Astrocyte of the cerebellum (primary cell): ENCODE measurements around the gene RIF1.
"Not testable (repeated sequence)": the region's sequence is repeated elsewhere in the genome, so short reads cannot be mapped to it uniquely, and the experiment has no call there.

ENCODE experiments used
- DNase-seq: peaks from one replicate; pipeline ENCODE4 v3.0.0-alpha.2; 2011; ENCODE audit warnings: low read depth
- H3K4me3 ChIP-seq: 2 replicates; pipeline ENCODE4 v1.5.1; 2011; ENCODE audit warnings: mild to moderate bottlenecking, low read depth, low read length, moderate library complexity
- in situ Hi-C: cut with HindIII; loops from 2 replicates; pipeline ENCODE4 v1.10.0; 2017; ENCODE audit warnings: low sequenced_read_pairs
- TF ChIP-seq, protein P1 (sequence below): IDR thresholded peaks from 2 replicates; pipeline ENCODE4 v1.5.1; 2012; ENCODE audit warnings: low read length, low read depth, moderate library complexity, mild to moderate bottlenecking; ENCODE audit errors: missing control alignments

The RIF1 gene

DNA sequence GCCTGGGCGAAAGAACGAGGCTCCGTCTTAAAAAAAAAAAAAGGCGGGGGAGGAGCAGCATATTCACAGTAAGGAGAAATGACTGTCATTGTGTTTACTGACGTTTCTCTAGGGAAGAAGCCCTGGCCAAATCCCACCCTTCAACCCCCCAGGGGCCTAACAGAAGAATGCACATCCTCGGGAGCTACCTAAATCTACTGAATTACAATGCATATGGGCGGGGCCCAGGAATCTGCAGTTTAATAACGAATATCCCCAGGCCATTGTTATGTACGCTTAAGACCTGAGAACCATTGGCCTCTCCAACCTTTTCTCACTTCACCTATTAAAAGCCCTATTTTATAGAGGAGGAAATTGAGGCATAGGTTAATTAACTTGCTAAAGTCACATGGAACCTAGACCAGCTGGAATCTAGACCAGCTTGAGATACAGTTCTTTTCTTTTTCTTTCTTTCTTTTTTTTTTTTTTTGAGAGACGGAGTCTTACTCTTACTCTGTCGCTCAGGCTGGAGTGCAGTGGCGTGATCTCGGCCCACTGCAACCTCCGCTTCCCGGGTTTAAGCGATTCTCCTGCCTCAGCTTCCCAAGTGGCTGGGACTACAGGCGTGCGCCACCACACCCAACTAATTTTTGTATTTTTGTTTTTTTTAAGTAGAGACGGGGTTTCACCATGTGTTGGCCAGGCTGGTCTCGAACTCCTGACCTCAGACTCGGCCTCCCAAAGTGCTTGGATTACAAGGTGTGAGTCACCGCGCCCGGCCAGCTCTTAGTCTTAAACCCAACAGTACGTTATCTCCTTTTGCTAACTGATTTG is 708 bp upstream of the RIF1 start:
- H3K4me3 ChIP-seq: peak overlapping the region; percentile 75
- TF ChIP-seq, protein P1, sequence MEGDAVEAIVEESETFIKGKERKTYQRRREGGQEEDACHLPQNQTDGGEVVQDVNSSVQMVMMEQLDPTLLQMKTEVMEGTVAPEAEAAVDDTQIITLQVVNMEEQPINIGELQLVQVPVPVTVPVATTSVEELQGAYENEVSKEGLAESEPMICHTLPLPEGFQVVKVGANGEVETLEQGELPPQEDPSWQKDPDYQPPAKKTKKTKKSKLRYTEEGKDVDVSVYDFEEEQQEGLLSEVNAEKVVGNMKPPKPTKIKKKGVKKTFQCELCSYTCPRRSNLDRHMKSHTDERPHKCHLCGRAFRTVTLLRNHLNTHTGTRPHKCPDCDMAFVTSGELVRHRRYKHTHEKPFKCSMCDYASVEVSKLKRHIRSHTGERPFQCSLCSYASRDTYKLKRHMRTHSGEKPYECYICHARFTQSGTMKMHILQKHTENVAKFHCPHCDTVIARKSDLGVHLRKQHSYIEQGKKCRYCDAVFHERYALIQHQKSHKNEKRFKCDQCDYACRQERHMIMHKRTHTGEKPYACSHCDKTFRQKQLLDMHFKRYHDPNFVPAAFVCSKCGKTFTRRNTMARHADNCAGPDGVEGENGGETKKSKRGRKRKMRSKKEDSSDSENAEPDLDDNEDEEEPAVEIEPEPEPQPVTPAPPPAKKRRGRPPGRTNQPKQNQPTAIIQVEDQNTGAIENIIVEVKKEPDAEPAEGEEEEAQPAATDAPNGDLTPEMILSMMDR: no peak
- no peak for DNase-seq
- in situ Hi-C loops: no loop called here

- peak overlapping the region; percentile 75 for H3K4me3 ChIP-seq
- in situ Hi-C loops: no loop called here
- TF ChIP-seq, protein P1: no peak
- DNase-seq: no peak
Measured at GRCh38 chr2:151410485-151410834, 758 bp downstream of the RIF1 start.

GRCh38 chr2:151417650-151418049 is 7.9 kb downstream of the RIF1 start:
- in situ Hi-C loops: no loop called here
- TF ChIP-seq, protein P1: no peak
- no peak for DNase-seq
- no peak overlapping the region for H3K4me3 ChIP-seq

DNA sequence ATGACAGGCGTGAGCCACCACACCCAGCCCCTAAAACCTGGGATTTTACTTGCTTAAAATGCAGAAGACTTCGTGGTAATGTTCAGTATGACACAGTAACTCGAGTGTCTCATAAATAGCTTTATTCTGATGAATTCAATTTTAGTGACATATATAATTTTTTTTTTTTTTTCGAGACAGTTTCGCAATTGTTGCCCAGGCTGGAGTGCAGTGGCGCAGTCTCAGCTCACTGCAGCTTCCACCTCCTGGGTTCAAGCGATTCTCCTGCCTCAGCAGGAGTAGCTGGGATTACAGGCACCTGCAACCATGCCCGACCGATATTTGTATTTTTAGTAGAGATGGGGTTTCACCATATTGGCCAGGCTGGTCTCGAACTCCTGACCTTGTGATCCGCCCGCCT is 12.0 kb downstream of the RIF1 start:
- in situ Hi-C loops, DNase-seq, H3K4me3 ChIP-seq: not testable (repeated sequence)

DNA sequence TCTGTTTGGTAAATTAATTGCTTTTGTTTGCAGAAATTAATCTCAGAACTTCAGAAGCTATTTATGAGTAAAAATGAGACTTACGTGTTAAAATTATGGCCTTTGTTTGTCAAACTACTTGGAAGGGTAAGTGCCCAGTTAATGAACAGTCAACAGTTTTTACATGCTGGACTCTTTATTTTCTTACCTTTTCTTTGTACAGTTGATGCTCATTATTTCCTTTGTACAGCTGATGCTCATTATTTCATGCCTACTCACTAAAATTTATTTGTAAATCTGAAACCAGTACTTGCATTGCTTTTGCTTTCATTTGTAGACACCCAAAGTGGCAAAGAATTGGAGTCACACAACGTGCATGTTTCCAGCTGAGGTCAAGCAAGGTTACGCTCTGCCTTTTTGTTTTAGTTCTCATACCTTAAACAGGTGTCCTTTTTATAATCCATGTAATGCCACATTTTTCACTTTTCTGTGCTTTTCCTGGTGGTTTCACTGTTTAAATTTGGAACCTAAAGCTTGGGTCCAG is 13.3 kb downstream of the RIF1 start:
- no peak overlapping the region for H3K4me3 ChIP-seq
- DNase-seq: no peak
- in situ Hi-C loops: no loop called here
- TF ChIP-seq, protein P1: no peak

DNA sequence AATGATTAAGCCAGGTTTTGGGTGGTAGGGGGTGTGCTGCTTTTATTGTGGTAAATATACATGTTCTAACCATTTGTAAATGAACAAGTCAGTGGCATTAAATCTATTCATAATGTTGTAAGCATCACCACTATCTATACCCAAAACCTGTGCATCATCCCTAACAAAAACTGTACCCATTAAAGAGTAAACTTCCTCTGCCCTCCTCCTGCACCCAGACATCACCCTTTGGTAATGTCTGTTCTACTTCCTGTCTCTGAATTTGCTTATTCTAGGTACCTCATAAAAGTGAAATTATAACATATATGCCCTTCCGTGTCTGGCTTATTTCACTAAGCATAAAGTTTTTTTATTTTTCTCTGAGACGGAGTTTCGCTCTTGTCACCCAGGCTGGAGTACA is 14.1 kb downstream of the RIF1 start:
- no peak for DNase-seq
- TF ChIP-seq, protein P1: no peak
- in situ Hi-C loops: no loop called here
- no peak overlapping the region for H3K4me3 ChIP-seq

- H3K4me3 ChIP-seq: no peak overlapping the region
- in situ Hi-C loops: no loop called here
- peak; percentile 11 for DNase-seq
- TF ChIP-seq, protein P1: peak; percentile 23
Measured at GRCh38 chr2:151437630-151438029, 27.9 kb downstream of the RIF1 start.
